GM21717 (cell line): ENCODE results near the gene TBC1D4.

Source experiments
- ATAC-seq: cut with Tn5 transposase; IDR thresholded peaks from one replicate; pipeline ENCODE4 v1.9.1; 2021; ENCODE audit warnings: mild to moderate bottlenecking, moderate library complexity; ENCODE audit not compliant: unreplicated experiment

Gene TBC1D4

GRCh38 chr13:75489502-75490263 lies 7.7 kb upstream of the TBC1D4 start:
- peak; percentile 92 for ATAC-seq

- no peak for ATAC-seq
Observed at GRCh38 chr13:75486146-75487062, 4.4 kb upstream of the TBC1D4 start.

GRCh38 chr13:75485286-75486062 lies 3.5 kb upstream of the TBC1D4 start:
- no peak for ATAC-seq

GRCh38 chr13:75482820-75483079 lies 781 bp upstream of the TBC1D4 start:
- ATAC-seq: no peak

DNA sequence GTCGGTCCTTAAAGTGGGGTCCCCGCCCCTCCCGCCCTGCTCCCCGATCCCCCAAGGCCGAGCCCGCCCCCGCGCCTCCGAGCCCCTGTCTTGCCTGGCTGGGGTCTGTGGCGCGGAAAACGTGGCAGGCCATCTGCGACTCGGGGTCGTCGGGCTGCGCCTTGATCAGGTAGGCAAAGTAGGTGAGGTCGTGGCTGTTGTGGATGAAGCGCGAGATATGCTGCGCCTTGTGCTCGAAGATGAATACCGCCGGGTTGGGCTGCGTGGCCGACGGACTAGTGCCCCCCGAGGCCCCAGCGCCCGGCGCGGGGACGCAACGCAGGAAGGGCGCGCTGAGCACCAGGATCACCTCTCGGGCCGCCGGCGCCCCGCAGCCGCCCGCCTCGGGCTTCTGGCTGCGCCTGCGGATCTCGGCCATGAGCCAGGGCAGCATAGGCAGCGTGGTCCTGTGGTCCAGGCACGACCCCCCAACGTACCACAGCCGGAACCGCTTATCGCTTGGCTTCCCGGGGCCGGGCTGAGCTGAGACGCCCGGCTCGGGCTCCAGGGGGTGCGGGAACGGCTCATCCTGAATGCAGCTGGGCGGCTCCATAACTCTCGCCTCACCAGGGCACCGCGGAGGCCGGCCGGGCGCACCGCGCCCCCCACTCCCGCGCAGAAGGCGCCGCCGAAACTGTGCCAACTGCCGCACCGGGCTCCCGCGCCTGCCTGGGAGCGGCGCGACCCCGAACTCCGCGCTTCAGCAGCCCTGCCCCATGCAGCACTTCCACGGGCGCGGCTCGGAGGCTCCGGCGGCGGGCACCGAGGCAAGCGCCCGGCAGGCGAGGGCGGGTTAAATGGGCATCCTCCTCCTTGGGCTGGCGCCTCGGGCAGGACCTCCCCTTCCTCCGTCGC lies 546 bp downstream of the TBC1D4 start:
- peak; percentile 24 for ATAC-seq

DNA sequence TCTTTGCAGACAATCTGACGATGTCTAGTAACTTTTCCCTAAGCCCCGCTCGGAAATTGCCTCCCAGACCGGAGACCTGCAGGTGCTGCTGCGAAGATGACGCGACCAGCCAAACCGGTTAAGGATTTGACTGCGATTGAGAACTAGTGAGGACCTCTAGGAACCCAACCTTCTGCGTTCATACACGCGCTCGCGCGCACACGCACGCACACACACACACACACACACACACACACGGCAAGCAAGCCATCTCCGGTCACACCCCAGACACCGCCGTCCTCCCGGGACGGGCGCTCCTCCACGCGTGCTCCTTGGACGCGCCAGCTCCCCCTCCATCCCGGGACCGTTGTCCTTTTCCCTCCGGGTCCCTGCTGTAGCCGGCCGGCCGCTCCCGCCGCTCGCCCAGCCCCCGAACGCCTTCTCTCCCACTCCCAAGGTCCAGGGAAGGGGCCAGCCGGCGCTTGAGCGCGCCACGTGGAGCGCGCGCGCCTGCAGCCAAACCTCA lies 1.2 kb downstream of the TBC1D4 start:
- peak; percentile 15 for ATAC-seq

DNA sequence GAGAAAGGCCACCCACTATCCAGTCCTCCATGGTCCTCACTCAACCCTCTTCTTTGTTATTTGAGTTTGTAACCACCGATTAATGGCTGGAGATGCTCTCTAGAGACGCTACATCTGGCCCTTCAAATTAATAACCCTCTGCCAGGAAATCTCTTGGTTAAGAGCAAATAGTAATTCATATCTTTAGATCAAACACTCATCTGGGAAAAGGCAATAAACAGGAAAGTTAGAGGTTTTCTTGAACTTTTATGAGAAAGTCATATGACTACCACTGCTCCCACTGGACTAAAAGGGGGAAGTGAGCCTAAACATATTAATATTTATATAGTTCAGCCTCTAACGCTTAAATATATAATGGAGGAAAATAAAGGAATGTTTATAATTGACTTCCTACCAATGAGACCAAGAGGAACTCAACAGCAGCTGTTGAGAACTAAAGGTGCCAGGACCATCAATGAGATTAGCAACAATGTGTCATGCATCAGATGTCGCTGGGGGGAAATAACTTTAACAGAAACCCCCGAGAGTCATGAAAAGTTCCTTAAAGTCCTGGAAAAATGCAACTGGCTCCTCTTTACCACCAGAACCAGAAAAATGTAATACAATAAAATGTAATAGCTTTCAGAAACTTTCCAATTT lies 2.7 kb downstream of the TBC1D4 start:
- no peak for ATAC-seq

GRCh38 chr13:75478659-75479058 lies 3.3 kb downstream of the TBC1D4 start:
- ATAC-seq: no peak

GRCh38 chr13:75474956-75475355 lies 7.0 kb downstream of the TBC1D4 start:
- ATAC-seq: no peak

GRCh38 chr13:75473468-75473867 lies 8.5 kb downstream of the TBC1D4 start:
- ATAC-seq: no peak

GRCh38 chr13:75470676-75471075 lies 11.3 kb downstream of the TBC1D4 start:
- ATAC-seq: no peak

DNA sequence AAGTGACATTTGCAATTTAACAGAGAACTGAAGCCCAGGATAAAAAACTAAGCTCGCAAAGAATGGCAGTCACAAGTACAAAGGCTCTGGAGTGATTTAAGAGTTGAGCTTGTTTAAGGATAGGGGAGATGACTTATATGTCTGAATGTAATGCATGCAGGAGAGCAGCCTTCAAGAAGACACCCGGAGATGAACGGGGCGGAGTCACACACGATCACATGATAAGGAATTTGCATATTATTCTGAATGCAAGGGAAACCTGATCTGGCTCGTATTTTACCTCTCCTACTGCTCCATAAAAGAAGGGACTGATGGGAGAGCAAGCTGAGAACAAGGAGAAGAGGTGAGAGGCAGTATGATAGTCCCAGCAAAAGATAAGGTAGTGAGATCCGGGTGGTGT lies 12.9 kb downstream of the TBC1D4 start:
- no peak for ATAC-seq

DNA sequence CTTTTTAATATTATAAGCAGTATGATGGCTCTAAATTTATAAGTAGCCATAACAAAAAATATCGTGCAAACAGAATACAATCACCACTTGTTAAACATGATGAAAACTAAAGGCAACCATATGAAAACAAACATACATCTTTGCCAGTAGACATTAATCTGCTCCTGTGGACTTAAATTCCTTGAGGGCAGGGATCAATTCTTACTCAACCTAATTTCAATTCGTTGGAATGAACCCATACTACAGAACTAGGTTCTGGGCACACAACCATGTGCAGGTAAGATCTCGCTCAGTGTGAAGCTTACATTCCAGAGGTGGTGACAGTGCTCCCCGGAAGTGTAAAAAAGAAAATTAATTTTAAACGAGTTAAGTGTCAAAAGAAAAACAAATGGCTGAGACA lies 13.4 kb downstream of the TBC1D4 start:
- ATAC-seq: no peak

DNA sequence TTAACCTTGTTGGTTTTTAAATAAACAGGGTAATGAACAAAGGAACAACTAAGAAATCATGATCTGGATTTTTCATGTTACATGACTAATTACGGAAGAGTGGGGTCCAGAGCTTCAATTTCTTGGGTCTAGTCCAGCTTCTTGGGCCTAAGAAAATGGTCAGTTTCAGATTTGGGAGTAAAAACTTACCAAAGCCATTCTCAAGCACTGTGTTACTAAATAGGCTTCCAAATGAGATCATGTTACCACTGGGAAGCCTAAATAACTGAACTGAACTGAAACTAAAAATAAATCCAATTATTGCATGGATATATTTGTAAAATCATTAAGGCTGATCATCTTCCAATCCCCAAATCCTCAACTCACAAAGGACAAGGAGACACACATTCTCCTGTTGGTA lies 13.9 kb downstream of the TBC1D4 start:
- no peak for ATAC-seq

DNA sequence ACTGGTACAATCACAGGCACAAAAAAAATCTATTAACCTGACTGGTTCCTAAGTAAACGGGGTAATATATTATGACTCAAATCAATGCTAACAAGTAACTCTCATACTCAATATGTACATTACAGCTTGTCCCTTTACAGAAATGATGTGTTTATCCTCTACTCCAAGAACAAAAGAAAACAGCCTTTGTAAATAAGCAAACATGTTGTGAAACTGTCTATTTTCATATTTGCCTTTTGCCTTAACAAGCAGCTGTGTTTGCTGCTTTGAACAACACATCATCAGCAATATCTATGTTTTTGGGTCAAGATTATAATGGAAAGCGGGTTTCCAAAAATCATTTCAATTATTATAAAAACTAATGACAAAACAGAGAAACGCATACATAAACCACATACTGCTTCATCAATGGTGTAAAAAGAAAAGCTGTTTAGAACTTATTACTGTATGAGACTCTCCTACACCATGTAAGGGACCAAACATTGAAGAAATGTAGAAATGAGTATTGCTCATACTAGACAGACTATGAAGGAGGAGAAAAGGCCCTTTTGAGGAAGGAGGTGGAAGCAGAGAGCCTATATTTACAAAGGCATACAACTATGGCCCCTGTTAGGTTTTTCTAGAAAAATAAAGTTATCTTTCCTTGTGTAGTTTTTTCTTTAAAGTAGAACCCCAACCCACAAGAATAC lies 14.8 kb downstream of the TBC1D4 start:
- ATAC-seq: no peak

GRCh38 chr13:75465236-75465635 lies 16.7 kb downstream of the TBC1D4 start:
- ATAC-seq: no peak

- ATAC-seq: no peak
Observed at GRCh38 chr13:75461314-75461713, 20.7 kb downstream of the TBC1D4 start.

- ATAC-seq: no peak
Observed at GRCh38 chr13:75460644-75461043, 21.3 kb downstream of the TBC1D4 start.

DNA sequence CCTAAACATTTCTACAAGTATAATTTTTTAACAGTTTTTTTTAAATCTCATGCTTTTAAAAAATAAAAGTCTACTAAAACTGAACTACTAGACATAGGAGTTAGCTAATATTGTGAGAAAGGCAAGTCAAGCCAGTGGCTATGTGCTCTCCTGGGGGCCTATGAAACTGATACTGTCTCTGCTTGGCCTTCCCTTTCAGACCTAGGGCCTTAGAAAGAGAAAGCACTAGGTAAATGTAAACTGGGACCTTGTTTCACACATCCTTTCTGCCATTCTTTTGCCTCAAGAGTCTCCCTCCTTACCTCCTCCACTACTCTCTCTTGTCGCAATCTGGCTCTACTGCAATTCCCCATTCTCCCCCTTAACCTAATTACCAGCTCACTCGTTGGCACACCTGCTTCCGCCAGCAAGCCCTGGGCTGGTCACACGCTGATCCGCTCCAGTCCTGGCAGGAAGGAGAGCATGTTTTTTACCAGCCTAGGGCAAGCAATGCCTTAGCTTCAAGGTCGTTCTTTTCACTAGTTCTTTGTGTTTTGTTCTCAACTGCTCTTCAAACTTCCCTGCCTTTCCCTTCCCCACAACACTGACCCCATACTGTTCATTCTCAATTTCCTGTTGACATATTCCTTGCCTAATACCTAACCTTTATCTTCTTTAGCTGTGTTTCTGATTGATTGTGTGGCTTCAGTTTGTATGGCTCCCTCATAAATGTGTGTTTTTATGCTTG lies 23.1 kb downstream of the TBC1D4 start:
- peak; percentile 100 for ATAC-seq
